ENCODE results near the gene IGFBP4. TPM values are rescaled to one million over a fixed set of nuclear protein-coding genes. Genes with fewer than 3 reads are reported as not detected.

The IGFBP4 gene
- total and polyA plus RNA-seq, 2 donors (not counting 1 experiment from before 2014, with no cell fraction given), result 4.6 to 31.3 TPM

DNA sequence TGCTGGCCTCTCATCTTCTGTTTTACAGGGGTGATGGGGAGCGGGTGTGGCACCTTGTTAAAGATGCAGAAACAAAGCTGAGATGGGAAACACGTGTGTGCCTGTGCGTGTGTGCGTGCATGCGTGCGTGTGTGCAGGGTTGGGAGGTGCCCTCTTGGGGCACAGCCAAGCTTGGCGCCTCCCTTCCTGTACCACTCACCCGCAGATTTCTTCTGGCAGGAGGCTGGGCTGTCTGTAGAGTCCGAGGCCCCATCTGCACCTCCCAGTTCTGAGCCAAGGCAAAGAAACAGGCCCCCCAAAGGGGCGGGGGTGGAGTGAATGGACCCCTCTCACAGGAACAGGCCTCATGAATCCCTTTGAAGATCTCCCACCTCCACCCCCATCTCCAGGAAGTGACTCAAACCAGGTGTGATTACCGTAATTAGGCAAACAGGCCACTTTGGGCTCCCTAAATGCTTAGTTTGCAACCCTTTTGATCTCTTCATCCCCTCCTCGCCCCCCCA lies 37.3 kb downstream of the IGFBP4 start:
- Mint-ChIP-seq H3K9me3 (ENCODE audit: insufficient read depth) (no peaks in the 10 kb centered on the region), H3K27me3 (no peaks in the 10 kb centered on the region), H3K27ac (peak overlapping the region; percentile 92), H3K4me3 (peak overlapping the region; percentile 80), H3K4me1 (peaks cover 45% of the 10 kb centered on the region)
- WGBS (ENCODE audit: insufficient coverage), result 10% methylated on average over 5 of the region's 12 CpGs
- DNase-seq (peak; percentile 89), ATAC-seq (ENCODE audit: low read depth) (peak; percentile 86)
- ChIA-PET CTCF (interaction anchor here (0.8 to 2.3 kb wide), 6 partner anchors 18 to 135 kb away, joined by 3 to 16 read pairs (median 4); partner anchors contain the start of gene IGFBP4), POLR2A (interaction anchor here (0.6 to 1.7 kb wide), 4 partner anchors 10 to 73 kb away, joined by 4 to 6 read pairs (median 4); no protein-coding TSS in a partner anchor)
- Histone ChIP-seq H3K27ac (ENCODE audit: low read length in 2 of 2) (peak overlapping the region; percentile 53 to 86), H3K4me2 (replicated peaks; ENCODE audit: low read depth, low read length, poor library complexity, severe bottlenecking) (peak overlapping the region; percentile 65), H3K4me3 (ENCODE audit: control extremely low read depth in 1 of 5, extremely low read depth in 1 of 5, insufficient read depth in 1 of 5, low read depth in 2 of 5, low read length in 4 of 5) (peak overlapping the region in 3 of 5 experiments; percentile 3 to 39 (median 5)), H3K4me1 (ENCODE audit: control insufficient read depth in 2 of 2, insufficient read depth in 2 of 2, low read length in 2 of 2) (peaks cover 44 to 56% of the 10 kb centered on the region in 2 donors), H3K27me3 (replicated peaks in 1 of 4; ENCODE audit: control extremely low read depth in 1 of 4, control insufficient read depth in 3 of 4, insufficient read depth in 4 of 4, low read length in 3 of 4) (no peaks in the 10 kb centered on the region), H4K20me1 (ENCODE audit: control insufficient read depth, insufficient read depth, low read length, poor library complexity, severe bottlenecking) (no peaks in the 10 kb centered on the region), H3K9ac (ENCODE audit: low read length) (no peak overlapping the region), H3K36me3 (replicated peaks in 1 of 2; ENCODE audit: control extremely low read depth in 1 of 2, control insufficient read depth in 1 of 2, extremely low read depth in 1 of 2, insufficient read depth in 2 of 2, low read length in 1 of 2) (no peaks in the 10 kb centered on the region), H3K9me3 (ENCODE audit: control extremely low read depth in 1 of 3, control insufficient read depth in 2 of 3, insufficient read depth in 1 of 3, low read length in 2 of 3) (peaks cover 0 to 6% (median 0%) of the 10 kb centered on the region in 3 donors), H3K79me2 (ENCODE audit: control insufficient read depth, insufficient read depth, low read length) (no peaks in the 10 kb centered on the region), H2AFZ (ENCODE audit: insufficient read depth, low read depth, low read length, poor library complexity, severe bottlenecking) (peak overlapping the region; percentile 61)
- intact Hi-C loops (cut with micrococcal nuclease), result loop anchor here (1.0 to 2.0 kb wide), 2 partner anchors 36 to 50 kb away; no protein-coding TSS in a partner anchor
- TF ChIP-seq, protein P1, sequence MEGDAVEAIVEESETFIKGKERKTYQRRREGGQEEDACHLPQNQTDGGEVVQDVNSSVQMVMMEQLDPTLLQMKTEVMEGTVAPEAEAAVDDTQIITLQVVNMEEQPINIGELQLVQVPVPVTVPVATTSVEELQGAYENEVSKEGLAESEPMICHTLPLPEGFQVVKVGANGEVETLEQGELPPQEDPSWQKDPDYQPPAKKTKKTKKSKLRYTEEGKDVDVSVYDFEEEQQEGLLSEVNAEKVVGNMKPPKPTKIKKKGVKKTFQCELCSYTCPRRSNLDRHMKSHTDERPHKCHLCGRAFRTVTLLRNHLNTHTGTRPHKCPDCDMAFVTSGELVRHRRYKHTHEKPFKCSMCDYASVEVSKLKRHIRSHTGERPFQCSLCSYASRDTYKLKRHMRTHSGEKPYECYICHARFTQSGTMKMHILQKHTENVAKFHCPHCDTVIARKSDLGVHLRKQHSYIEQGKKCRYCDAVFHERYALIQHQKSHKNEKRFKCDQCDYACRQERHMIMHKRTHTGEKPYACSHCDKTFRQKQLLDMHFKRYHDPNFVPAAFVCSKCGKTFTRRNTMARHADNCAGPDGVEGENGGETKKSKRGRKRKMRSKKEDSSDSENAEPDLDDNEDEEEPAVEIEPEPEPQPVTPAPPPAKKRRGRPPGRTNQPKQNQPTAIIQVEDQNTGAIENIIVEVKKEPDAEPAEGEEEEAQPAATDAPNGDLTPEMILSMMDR (IDR thresholded peaks at IDR 0.05), result no peak
- no peak for TF ChIP-seq EZH2 (IDR thresholded peaks at IDR 0.05; ENCODE audit: borderline replicate concordance, insufficient read depth, low read depth, low read length, poor library complexity, severe bottlenecking)

- H3K4me1 ChIP-seq (ENCODE audit: control insufficient read depth in 2 of 2, insufficient read depth in 2 of 2, low read length in 2 of 2), result peaks cover 42 to 51% of the 10 kb centered on the region in 2 donors
- WGBS (ENCODE audit: insufficient coverage), result 68% methylated on average over 5 of the region's 7 CpGs
- no peaks in the 10 kb centered on the region for H3K9me3 Mint-ChIP-seq (ENCODE audit: insufficient read depth)
- CTCF ChIA-PET, result interaction anchor here (1.1 to 2.3 kb wide), 4 partner anchors 38 to 134 kb away, joined by 3 to 16 read pairs (median 6); partner anchors contain the start of gene IGFBP4
- intact Hi-C loops (cut with micrococcal nuclease), result loop anchor here (2.0 kb wide), 1 partner anchor 50 kb away; no protein-coding TSS in a partner anchor
- peak overlapping the region; percentile 80 for H3K4me3 Mint-ChIP-seq
- H3K27ac ChIP-seq (ENCODE audit: low read length in 2 of 2), result peak overlapping the region; percentile 53 to 86
- peaks cover 0 to 6% (median 0%) of the 10 kb centered on the region in 3 donors for H3K9me3 ChIP-seq (ENCODE audit: control extremely low read depth in 1 of 3, control insufficient read depth in 2 of 3, insufficient read depth in 1 of 3, low read length in 2 of 3)
- H3K79me2 ChIP-seq (ENCODE audit: control insufficient read depth, insufficient read depth, low read length), result no peaks in the 10 kb centered on the region
- no peaks in the 10 kb centered on the region for H3K36me3 ChIP-seq (replicated peaks in 1 of 2; ENCODE audit: control extremely low read depth in 1 of 2, control insufficient read depth in 1 of 2, extremely low read depth in 1 of 2, insufficient read depth in 2 of 2, low read length in 1 of 2)
- peak overlapping the region; percentile 92 for H3K27ac Mint-ChIP-seq
- POLR2A ChIA-PET, result interaction anchor here (1.2 to 1.7 kb wide), 2 partner anchors 51 to 52 kb away, joined by 4 to 5 read pairs; no protein-coding TSS in a partner anchor
- H3K4me3 ChIP-seq (ENCODE audit: control extremely low read depth in 1 of 5, extremely low read depth in 1 of 5, insufficient read depth in 1 of 5, low read depth in 2 of 5, low read length in 4 of 5), result peak overlapping the region in 1 of 5 experiments; percentile 39
- H3K4me2 ChIP-seq (replicated peaks; ENCODE audit: low read depth, low read length, poor library complexity, severe bottlenecking), result peak overlapping the region; percentile 65
- no peaks in the 10 kb centered on the region for H3K27me3 ChIP-seq (replicated peaks in 1 of 4; ENCODE audit: control extremely low read depth in 1 of 4, control insufficient read depth in 3 of 4, insufficient read depth in 4 of 4, low read length in 3 of 4)
- H3K27me3 Mint-ChIP-seq, result no peaks in the 10 kb centered on the region
- no peaks in the 10 kb centered on the region for H4K20me1 ChIP-seq (ENCODE audit: control insufficient read depth, insufficient read depth, low read length, poor library complexity, severe bottlenecking)
- H2AFZ ChIP-seq (ENCODE audit: insufficient read depth, low read depth, low read length, poor library complexity, severe bottlenecking), result peak overlapping the region; percentile 61
- ATAC-seq (ENCODE audit: low read depth) (no peak), DNase-seq (no peak)
- H3K4me1 Mint-ChIP-seq, result peaks cover 45% of the 10 kb centered on the region
- H3K9ac ChIP-seq (ENCODE audit: low read length), result no peak overlapping the region
- TF ChIP-seq EZH2 (IDR thresholded peaks at IDR 0.05; ENCODE audit: borderline replicate concordance, insufficient read depth, low read depth, low read length, poor library complexity, severe bottlenecking), result no peak
- TF ChIP-seq, protein P1 (IDR thresholded peaks at IDR 0.05), result no peak
Observed at GRCh38 chr17:40481106-40481505, 37.9 kb downstream of the IGFBP4 start.
